BJ (cell line): ENCODE results near the gene TCF23. TPM values are rescaled to one million over a fixed set of nuclear protein-coding genes. Genes with fewer than 3 reads are reported as not detected.

Experiments used
- CTCF ChIA-PET: fragments of 350-600 bp; formaldehyde crosslinking; extraction: SDS; loops from one replicate; lab custom pipeline; 2021; ENCODE audit warnings: antibody characterized with exemption, inconsistent platforms; lab: Yijun Ruan, JAX
- POLR2A ChIA-PET: fragments of 300-600 bp; sonication (Branson Sonifier 250); formaldehyde crosslinking; extraction: SDS; loops from one replicate; lab custom pipeline; 2021; ENCODE audit warnings: antibody characterized with exemption; lab: Charles Lee
- DNase-seq: peaks from one replicate; pipeline ENCODE4 v3.0.0-alpha.2; 2011; ENCODE audit warnings: low read depth
- H3K27me3 ChIP-seq: 2 replicates; pipeline ENCODE4 v1.6.0; 2011; ENCODE audit warnings: low read length; ENCODE audit not compliant: control insufficient read depth, insufficient read depth
- H3K36me3 ChIP-seq: 2 replicates; pipeline ENCODE4 v1.5.1; 2011; ENCODE audit warnings: low read length; ENCODE audit not compliant: control insufficient read depth, insufficient read depth
- H3K4me3 ChIP-seq: 2 replicates; pipeline ENCODE4 v1.5.1; 2011; ENCODE audit warnings: low read depth, mild to moderate bottlenecking, control low read depth, low read length
- polyA minus RNA-seq: library from RNA; depleted of rRNA, polyadenylated mRNA; stranded (reverse); fragments of >200 nt; gene quantifications from 2 replicates; pipeline ENCODE4 v1.2.3, GENCODE V29; 2011; rRNA and poly(A)+ RNA removed
- polyA plus RNA-seq: library from polyadenylated mRNA; depleted of rRNA; stranded (reverse); fragments of >200 nt; gene quantifications from 2 replicates; pipeline ENCODE4 v1.2.3, GENCODE V29; 2011; rRNA removed
- TF ChIP-seq, protein P1 (sequence below): IDR thresholded peaks from 2 replicates; pipeline ENCODE4 v1.5.1; 2011; ENCODE audit warnings: low read depth, mild to moderate bottlenecking, control low read depth, inconsistent platforms, low read length, moderate library complexity; ENCODE audit not compliant: insufficient read depth

TCF23 gene
- polyA plus RNA-seq (not detected in 2 replicates), polyA minus RNA-seq (not detected in 2 replicates)

DNA sequence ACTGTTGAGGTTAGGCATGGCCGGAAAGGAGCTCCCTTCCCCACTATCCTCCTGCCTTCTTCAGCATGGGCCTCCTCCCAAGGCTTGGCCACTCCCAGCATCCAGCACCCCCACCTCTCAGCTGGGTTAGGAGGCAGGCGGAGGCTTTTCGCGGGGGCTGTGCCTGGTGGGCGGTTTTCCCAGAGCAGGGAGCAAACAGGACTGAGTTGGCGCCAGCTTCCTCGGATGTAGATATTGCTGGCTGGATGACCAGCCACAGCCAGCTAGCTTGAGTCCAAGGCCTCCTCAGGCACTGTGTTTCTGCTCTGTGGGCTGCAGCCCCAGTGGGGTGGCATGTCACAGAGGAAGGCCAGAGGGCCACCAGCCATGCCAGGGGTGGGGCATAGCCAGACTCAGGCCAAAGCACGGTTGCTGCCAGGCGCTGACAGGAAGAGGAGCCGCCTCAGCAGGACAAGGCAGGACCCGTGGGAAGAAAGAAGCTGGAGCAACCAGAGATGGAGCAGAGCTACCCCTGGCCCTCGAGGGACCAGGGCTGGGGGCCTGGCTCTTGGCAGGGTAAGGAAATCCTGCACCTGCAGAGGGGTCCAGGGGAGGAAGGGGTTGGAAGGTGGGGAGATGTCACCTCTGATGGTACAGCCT, at the start of gene TCF23:
TSS of gene TCF23 (plus strand) at position 204 of the 639 bp plus-strand sequence. CDS start at position 334, 130 bp downstream.
- Histone ChIP-seq H3K4me3 (no peak within 1 kb of the TSS), H3K36me3 (no peaks in the 10 kb centered on the region), H3K27me3 (peaks cover 11% of the 10 kb centered on the region)
- no peak for DNase-seq
- ChIA-PET POLR2A (no interaction called here), CTCF (interaction anchor here (0.7 to 1.5 kb wide), 2 partner anchors 21 to 187 kb away, joined by 3 read pairs; no protein-coding TSS in a partner anchor)
- TF ChIP-seq, protein P1, sequence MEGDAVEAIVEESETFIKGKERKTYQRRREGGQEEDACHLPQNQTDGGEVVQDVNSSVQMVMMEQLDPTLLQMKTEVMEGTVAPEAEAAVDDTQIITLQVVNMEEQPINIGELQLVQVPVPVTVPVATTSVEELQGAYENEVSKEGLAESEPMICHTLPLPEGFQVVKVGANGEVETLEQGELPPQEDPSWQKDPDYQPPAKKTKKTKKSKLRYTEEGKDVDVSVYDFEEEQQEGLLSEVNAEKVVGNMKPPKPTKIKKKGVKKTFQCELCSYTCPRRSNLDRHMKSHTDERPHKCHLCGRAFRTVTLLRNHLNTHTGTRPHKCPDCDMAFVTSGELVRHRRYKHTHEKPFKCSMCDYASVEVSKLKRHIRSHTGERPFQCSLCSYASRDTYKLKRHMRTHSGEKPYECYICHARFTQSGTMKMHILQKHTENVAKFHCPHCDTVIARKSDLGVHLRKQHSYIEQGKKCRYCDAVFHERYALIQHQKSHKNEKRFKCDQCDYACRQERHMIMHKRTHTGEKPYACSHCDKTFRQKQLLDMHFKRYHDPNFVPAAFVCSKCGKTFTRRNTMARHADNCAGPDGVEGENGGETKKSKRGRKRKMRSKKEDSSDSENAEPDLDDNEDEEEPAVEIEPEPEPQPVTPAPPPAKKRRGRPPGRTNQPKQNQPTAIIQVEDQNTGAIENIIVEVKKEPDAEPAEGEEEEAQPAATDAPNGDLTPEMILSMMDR = no peak

DNA sequence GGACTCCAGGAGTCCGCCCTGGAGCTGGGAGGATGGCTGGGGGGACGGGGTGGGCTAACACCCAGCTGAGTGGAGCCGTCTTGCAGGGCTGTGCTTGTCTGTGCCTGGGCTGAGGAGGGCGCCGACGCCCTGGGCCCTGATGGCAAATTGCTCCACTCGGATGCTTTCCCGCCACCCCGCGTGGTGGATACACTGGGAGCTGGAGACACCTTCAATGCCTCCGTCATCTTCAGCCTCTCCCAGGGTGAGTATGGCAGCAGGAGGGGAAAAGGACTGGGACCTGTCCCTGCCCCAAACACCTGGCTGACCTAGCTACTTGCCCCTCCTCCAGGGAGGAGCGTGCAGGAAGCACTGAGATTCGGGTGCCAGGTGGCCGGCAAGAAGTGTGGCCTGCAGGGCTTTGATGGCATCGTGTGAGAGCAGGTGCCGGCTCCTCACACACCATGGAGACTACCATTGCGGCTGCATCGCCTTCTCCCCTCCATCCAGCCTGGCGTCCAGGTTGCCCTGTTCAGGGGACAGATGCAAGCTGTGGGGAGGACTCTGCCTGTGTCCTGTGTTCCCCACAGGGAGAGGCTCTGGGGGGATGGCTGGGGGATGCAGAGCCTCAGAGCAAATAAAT, 49.4 kb upstream of the TCF23 start:
- TF ChIP-seq, protein P1 = no peak
- ChIA-PET POLR2A (no interaction called here), CTCF (interaction anchor here (0.7 to 8.0 kb wide), 20 partner anchors 8 to 298 kb away, joined by 3 to 94 read pairs (median 4); partner anchors contain the start of genes ABHD1, KHK, PREB and TRIM54)
- no peak for DNase-seq
- Histone ChIP-seq H3K36me3 (no peaks in the 10 kb centered on the region), H3K27me3 (peaks cover 1% of the 10 kb centered on the region; the same call in 1 of the 2 replicates), H3K4me3 (no peak overlapping the region)

DNA sequence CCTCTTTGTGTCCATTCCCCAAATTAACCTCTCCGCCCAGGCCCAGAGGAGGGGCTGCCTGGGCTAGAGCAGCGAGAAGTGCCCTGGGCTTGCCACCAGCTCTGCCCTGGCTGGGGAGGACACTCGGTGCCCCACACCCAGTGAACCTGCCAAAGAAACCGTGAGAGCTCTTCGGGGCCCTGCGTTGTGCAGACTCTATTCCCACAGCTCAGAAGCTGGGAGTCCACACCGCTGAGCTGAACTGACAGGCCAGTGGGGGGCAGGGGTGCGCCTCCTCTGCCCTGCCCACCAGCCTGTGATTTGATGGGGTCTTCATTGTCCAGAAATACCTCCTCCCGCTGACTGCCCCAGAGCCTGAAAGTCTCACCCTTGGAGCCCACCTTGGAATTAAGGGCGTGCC, 48.8 kb upstream of the TCF23 start:
- no peaks in the 10 kb centered on the region for H3K36me3 ChIP-seq
- ChIA-PET POLR2A (no interaction called here), CTCF (interaction anchor here (1.0 to 8.0 kb wide), 14 partner anchors 8 to 203 kb away, joined by 3 to 94 read pairs (median 6); partner anchors contain the start of genes ABHD1, KHK, PREB and TRIM54)
- TF ChIP-seq, protein P1 = no peak
- H3K27me3 ChIP-seq = peaks cover 1% of the 10 kb centered on the region; the same call in 1 of the 2 replicates
- no peak for DNase-seq
- H3K4me3 ChIP-seq = no peak overlapping the region

DNA sequence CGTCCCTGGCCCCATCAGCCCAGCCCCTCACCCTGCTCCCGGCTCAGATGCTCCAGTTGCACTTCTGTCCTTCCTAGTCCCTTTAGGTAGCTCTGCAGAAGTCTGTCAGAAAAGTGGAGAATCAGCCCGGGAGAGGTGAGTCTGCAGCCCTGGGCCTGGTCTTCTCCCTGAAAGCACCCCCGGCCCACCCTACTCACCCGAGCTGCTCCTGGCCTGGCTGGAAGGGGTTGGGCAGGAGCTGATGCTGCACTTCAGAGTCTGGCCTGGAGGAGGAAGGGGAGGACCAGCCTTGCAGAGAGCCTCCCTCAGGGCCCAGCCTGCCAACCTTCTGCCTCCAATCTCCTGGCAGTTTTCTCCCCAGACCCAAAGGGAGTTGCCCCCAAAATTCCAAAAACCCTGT, 46.5 kb upstream of the TCF23 start:
- DNase-seq = no peak
- ChIA-PET POLR2A (no interaction called here), CTCF (interaction anchor here (0.6 to 8.0 kb wide), 10 partner anchors 64 to 448 kb away, joined by 3 to 94 read pairs (median 6); partner anchors contain the start of gene TRIM54)
- no peak overlapping the region for H3K4me3 ChIP-seq
- TF ChIP-seq, protein P1 = no peak
- peaks cover 1% of the 10 kb centered on the region; the same call in 1 of the 2 replicates for H3K27me3 ChIP-seq
- H3K36me3 ChIP-seq = no peaks in the 10 kb centered on the region

DNA sequence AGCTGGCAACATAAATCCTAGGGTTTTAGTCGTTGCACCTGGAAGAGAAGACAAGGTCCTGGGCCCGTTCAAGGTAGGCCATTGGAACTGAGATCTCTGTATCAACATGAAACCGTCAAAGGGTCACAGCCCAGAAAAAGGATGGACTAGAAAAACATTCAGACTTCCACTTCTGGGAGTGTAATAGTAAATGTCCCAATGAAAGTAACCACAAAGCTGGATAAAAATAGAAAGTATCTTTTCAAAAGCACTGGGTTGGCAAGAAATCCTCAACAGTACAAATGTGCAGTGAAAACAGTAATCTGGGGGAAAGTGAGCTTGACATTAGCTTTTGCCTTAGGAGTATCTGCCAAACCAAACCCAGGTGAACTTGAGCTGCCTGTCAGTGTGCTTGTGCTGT, 42.8 kb upstream of the TCF23 start:
- DNase-seq = no peak
- H3K27me3 ChIP-seq = peaks cover 1% of the 10 kb centered on the region; the same call in 1 of the 2 replicates
- TF ChIP-seq, protein P1 = no peak
- H3K4me3 ChIP-seq = no peak overlapping the region
- POLR2A ChIA-PET = no interaction called here
- CTCF ChIA-PET = interaction anchor here (0.7 to 3.0 kb wide), 6 partner anchors 9 to 197 kb away, joined by 3 to 10 read pairs (median 6); partner anchors contain the start of gene ABHD1
- H3K36me3 ChIP-seq = no peaks in the 10 kb centered on the region
